GM18511 (cell line): Measurements from ENCODE around the gene SERF2.
"Not testable (repeated sequence)": the region's sequence is repeated elsewhere in the genome, so short reads cannot be mapped to it uniquely, and the experiment has no call there.

Experiments used
- ATAC-seq: cut with Tn5 transposase; IDR thresholded peaks from one replicate; pipeline ENCODE4 v1.9.1; 2021; ENCODE audit warnings: mild to moderate bottlenecking, moderate library complexity; ENCODE audit not compliant: unreplicated experiment

SERF2 gene

GRCh38 chr15:43792761-43793476 lies 799 bp downstream of the SERF2 start:
- ATAC-seq: no peak

GRCh38 chr15:43793647-43794046 lies 1.5 kb downstream of the SERF2 start:
- ATAC-seq: no peak

- no peak for ATAC-seq
Measured at GRCh38 chr15:43794269-43795037, 2.3 kb downstream of the SERF2 start.

- no peak for ATAC-seq
Measured at GRCh38 chr15:43795197-43795596, 3.1 kb downstream of the SERF2 start.

- ATAC-seq: no peak
Measured at GRCh38 chr15:43795997-43796396, 3.9 kb downstream of the SERF2 start.

- no peak for ATAC-seq
Measured at GRCh38 chr15:43796566-43796965, 4.4 kb downstream of the SERF2 start.

- ATAC-seq: no peak
Measured at GRCh38 chr15:43799209-43799944, 7.3 kb downstream of the SERF2 start.

- ATAC-seq: no peak
Measured at GRCh38 chr15:43799945-43800285, 7.8 kb downstream of the SERF2 start, which contains the start of gene SERINC4. TSS of gene SERINC4 (minus strand) at chr15:43800220. CDS start at chr15:43799986, 234 bp downstream.

- ATAC-seq: peak; percentile 92
Measured at GRCh38 chr15:43800286-43801141, 8.4 kb downstream of the SERF2 start, which contains the start of gene HYPK. TSS of gene HYPK (plus strand) at chr15:43800599. CDS start at chr15:43800623, 24 bp downstream.

- not testable (repeated sequence) for ATAC-seq
Measured at GRCh38 chr15:43802676-43803075, 10.6 kb downstream of the SERF2 start.

- no peak for ATAC-seq
Measured at GRCh38 chr15:43808435-43808950, 16.4 kb downstream of the SERF2 start.

- peak; percentile 81 for ATAC-seq
Measured at GRCh38 chr15:43808960-43809678, 17.0 kb downstream of the SERF2 start.

- not testable (repeated sequence) for ATAC-seq
Measured at GRCh38 chr15:43815064-43815463, 22.9 kb downstream of the SERF2 start.

- ATAC-seq: no peak
Measured at GRCh38 chr15:43821505-43821904, 29.4 kb downstream of the SERF2 start.

GRCh38 chr15:43824302-43825246 lies 32.5 kb downstream of the SERF2 start, which contains the start of gene MFAP1:
TSS of gene MFAP1 (minus strand) at chr15:43824690. CDS start at chr15:43824569, 121 bp downstream.
- peak; percentile 74 for ATAC-seq

- not testable (repeated sequence) for ATAC-seq
Measured at GRCh38 chr15:43825305-43825704, 33.2 kb downstream of the SERF2 start.

GRCh38 chr15:43826029-43826507 lies 33.9 kb downstream of the SERF2 start:
- no peak for ATAC-seq
